Measurements from ENCODE around the gene TGFBR3. TPM values are rescaled to one million over a fixed set of nuclear protein-coding genes. Genes with fewer than 3 reads are reported as not detected.

The TGFBR3 gene
- total and polyA plus RNA-seq, 10 donors = 5.2 to 254 (median 166) TPM

DNA sequence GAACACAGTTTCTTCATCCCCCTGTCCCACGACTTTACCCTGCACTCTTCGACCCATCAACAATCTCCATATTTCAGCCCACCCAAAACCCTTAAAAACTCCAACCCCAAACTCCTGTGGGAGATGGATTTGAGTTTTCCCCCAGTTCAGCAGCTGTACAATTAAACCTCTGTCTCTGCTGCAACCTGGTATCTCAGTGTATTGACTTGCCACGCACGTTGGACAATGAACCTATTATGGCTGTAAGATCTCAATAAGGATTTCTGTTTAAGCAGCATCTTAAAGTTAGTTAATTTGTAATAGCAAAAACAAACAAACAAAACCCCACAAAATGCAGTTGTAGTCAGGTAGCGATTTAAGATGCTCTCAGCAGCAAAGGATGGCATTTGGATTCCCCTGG, 119.1 kb downstream of the TGFBR3 start:
- Histone ChIP-seq H3K4me1 (peaks cover 0 to 28% (median 2%) of the 10 kb centered on the region in 6 donors), H3K27me3 (replicated peaks in 1 of 7) (no peaks in the 10 kb centered on the region), H3K27ac (no peak overlapping the region), H3K36me3 (peaks cover 0 to 9% (median 0%) of the 10 kb centered on the region in 6 donors), H3K9me3 (no peaks in the 10 kb centered on the region), H3K4me3 (no peak overlapping the region)
- WGBS, 5 donors = 84 to 95% (median 92%) methylated on average over 5 of the region's 5 CpGs; no CpG with 5 or more reads in 1 of the 5 donors
- DNase-seq = no peak
- intact Hi-C loops (cut with DNase I; ENCODE audit: low total_unique reads) = no loop called here
- TF ChIP-seq POLR2A (IDR thresholded peaks at IDR 0.05) = no peak
- TF ChIP-seq POLR2AphosphoS5 (IDR thresholded peaks at IDR 0.05) = no peak
- TF ChIP-seq, protein P1, sequence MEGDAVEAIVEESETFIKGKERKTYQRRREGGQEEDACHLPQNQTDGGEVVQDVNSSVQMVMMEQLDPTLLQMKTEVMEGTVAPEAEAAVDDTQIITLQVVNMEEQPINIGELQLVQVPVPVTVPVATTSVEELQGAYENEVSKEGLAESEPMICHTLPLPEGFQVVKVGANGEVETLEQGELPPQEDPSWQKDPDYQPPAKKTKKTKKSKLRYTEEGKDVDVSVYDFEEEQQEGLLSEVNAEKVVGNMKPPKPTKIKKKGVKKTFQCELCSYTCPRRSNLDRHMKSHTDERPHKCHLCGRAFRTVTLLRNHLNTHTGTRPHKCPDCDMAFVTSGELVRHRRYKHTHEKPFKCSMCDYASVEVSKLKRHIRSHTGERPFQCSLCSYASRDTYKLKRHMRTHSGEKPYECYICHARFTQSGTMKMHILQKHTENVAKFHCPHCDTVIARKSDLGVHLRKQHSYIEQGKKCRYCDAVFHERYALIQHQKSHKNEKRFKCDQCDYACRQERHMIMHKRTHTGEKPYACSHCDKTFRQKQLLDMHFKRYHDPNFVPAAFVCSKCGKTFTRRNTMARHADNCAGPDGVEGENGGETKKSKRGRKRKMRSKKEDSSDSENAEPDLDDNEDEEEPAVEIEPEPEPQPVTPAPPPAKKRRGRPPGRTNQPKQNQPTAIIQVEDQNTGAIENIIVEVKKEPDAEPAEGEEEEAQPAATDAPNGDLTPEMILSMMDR (IDR thresholded peaks at IDR 0.05 in 8 of 11, conservative IDR thresholded peaks at IDR 0.05 in 3 of 11) = no peak

DNA sequence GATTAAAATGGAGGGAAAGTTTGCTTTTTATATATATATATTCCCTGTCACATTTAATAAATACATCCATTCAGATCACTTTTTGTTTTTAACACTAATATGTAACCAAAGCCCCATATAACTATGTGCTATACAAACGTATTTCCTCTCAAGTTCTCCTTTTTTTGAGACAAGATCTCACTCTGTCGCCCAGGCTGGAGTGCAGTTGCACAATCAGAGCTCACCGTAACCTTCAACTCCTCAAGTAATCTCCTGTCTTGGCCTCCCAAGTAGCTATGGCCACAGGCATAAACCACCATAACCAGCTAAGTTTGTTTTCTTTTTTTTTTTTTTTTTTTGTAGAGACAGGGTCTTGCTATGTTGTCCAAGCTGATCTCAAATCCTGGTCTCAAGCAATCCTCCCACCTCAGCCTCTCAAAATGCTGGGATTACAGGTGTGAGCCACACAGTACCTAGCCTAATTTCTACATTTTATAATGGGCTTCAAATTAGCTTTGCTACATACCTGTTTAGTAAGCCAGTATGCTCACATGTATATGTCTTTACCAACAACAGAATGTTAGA, 120.0 kb downstream of the TGFBR3 start:
- H3K27me3 ChIP-seq (replicated peaks in 1 of 7) = no peaks in the 10 kb centered on the region
- no peaks in the 10 kb centered on the region for H3K9me3 ChIP-seq
- TF ChIP-seq POLR2A (IDR thresholded peaks at IDR 0.05) (no peak), POLR2AphosphoS5 (IDR thresholded peaks at IDR 0.05) (no peak)
- TF ChIP-seq, protein P1 (IDR thresholded peaks at IDR 0.05 in 8 of 11, conservative IDR thresholded peaks at IDR 0.05 in 3 of 11) = no peak
- intact Hi-C loops (cut with DNase I; ENCODE audit: low total_unique reads) = no loop called here
- H3K36me3 ChIP-seq = peaks cover 0 to 9% (median 0%) of the 10 kb centered on the region in 6 donors
- no peak overlapping the region for H3K4me3 ChIP-seq
- H3K27ac ChIP-seq = peak overlapping the region in 2 of 8 donors; percentile 3 to 7
- WGBS, 5 donors = 30 to 68% (median 52%) methylated on average over 3 of the region's 3 CpGs
- peaks cover 0 to 28% (median 2%) of the 10 kb centered on the region in 6 donors for H3K4me1 ChIP-seq
- DNase-seq = no peak

DNA sequence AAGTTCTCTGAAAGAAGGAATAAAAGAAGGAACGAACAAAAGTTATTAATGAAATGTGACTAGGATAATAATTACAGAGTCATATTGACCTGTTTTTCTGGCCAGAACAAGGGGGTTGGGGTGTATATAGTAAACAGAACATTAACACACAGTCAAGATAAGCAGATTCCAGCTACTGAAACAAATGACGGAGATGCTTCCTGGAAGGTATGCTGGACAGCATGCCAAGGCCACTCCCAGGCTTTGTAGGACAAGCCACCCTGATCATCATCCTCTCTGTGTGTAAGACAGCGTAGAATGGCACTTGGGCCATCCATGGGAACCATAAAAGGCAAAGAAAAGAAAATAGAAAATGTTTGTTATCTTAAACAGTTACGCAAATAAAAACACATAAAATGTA, 120.7 kb downstream of the TGFBR3 start:
- TF ChIP-seq POLR2A (IDR thresholded peaks at IDR 0.05) (no peak), POLR2AphosphoS5 (IDR thresholded peaks at IDR 0.05) (peak in 1 of 3 donors; percentile 71)
- peaks cover 0 to 28% (median 2%) of the 10 kb centered on the region in 6 donors for H3K4me1 ChIP-seq
- H3K36me3 ChIP-seq = peaks cover 0 to 9% (median 0%) of the 10 kb centered on the region in 6 donors
- H3K27me3 ChIP-seq (replicated peaks in 1 of 7) = no peaks in the 10 kb centered on the region
- H3K27ac ChIP-seq = peak overlapping the region in 5 of 8 donors; percentile 3 to 57 (median 14)
- H3K4me3 ChIP-seq = no peak overlapping the region
- no peak for DNase-seq
- 82 to 94% (median 83%) methylated on average over 4 of the region's 4 CpGs for WGBS, 5 donors
- H3K9me3 ChIP-seq = no peaks in the 10 kb centered on the region
- intact Hi-C loops (cut with DNase I; ENCODE audit: low total_unique reads) = no loop called here

DNA sequence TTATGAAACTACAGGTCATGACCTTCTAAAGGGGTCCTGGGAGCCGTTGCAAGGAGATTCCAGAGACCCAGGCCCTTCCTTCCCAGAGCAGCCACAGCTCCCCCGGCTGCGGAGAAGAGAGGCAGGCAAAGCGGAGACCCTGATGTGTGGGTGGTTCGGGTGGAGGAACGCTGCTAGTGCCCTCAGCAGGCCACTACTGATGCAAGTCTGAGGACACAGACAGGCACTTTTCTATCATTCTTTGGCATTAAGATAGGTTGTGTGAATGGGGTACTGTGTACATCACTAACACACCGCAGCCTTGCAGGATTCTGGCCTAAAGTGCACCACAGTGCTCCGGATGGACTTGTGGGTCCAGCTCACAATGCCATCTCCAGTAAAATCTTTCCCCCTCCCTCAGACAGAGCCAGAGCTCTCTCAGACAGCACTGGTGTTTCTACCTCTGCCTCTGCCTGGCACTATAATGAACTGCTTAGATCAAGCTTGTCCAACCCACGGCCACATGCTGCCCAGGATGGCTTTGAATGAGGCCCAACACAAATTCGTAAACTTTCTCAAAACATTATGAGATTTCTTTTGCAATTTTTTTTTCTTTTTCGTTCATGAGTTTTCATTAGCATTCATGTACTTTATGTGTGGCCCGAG, 121.4 kb downstream of the TGFBR3 start:
- Histone ChIP-seq H3K4me3 (no peak overlapping the region), H3K27ac (peak overlapping the region in 4 of 8 donors; percentile 12 to 57 (median 14)), H3K4me1 (peaks cover 0 to 24% (median 2%) of the 10 kb centered on the region in 6 donors), H3K36me3 (peaks cover 0 to 9% (median 0%) of the 10 kb centered on the region in 6 donors), H3K9me3 (no peaks in the 10 kb centered on the region), H3K27me3 (replicated peaks in 1 of 7) (no peaks in the 10 kb centered on the region)
- TF ChIP-seq POLR2AphosphoS5 (IDR thresholded peaks at IDR 0.05) = peak; percentile 43 to 57 (median 48)
- TF ChIP-seq, protein P1 (IDR thresholded peaks at IDR 0.05 in 8 of 11, conservative IDR thresholded peaks at IDR 0.05 in 3 of 11) = no peak
- no peak for DNase-seq
- 82 to 92% (median 86%) methylated on average over 11 to 12 of the region's 12 CpGs for WGBS, 5 donors
- intact Hi-C loops (cut with DNase I; ENCODE audit: low total_unique reads) = no loop called here
